Fibroblast of gingiva (primary cell): Measurements from ENCODE around the gene ABHD15.

ENCODE experiments used
- DNase-seq: peaks from one replicate; pipeline ENCODE4 v3.0.0-alpha.2; 2011; ENCODE audit warnings: low read depth

ABHD15 gene

DNA sequence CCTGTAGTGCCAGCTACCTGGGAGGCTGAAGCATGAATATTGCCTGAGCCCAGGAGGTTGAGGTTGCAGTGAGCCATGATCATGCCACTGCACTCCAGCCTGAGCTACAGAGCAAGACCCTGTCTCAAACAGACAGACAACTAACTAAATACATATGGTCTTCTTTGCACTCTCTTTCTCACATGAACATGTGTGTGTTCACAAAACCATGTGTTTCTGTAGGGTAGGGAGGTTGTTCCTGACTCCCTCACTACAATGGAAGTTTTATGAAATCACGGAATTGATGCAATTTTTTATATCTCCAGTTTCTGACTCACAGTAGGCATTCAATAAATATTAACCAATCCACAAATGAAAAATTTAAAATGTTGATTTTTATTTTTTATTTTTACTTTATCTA is 48.5 kb downstream of the ABHD15 start:
- no peak for DNase-seq

- peak; percentile 69 for DNase-seq
These were observed 52.0 kb downstream of the ABHD15 start for GRCh38 chr17:29514792-29515191.

- no peak for DNase-seq
These were observed 55.9 kb downstream of the ABHD15 start for GRCh38 chr17:29510953-29511352.
